Spleen (tissue), 11 donors: ENCODE results near the gene MIEF1. TPM values are rescaled to one million over a fixed set of nuclear protein-coding genes. Genes with fewer than 3 reads are reported as not detected.

ENCODE experiments used
- DNase-seq: peaks from one replicate; pipeline ENCODE4 v3.0.0-alpha.2; 2020
- H3K27ac ChIP-seq, 8 donors: fragments of 200-600 bp; sonication (generic) in 7 of 8; 1 replicate in 4 of 8; 2 replicates in 4 of 8; pipeline versions ENCODE4 v1.5.0 to v1.8.0; 2016 to 2021; ENCODE audit warnings: inconsistent platforms in 4 of 8, mild to moderate bottlenecking in 4 of 8, moderate library complexity in 1 of 8
- H3K27me3 ChIP-seq, 7 donors: fragments of 200-600 bp; sonication (generic) in 6 of 7; replicated peaks in 1 of 7; 1 replicate in 4 of 7; 2 replicates in 3 of 7; pipeline versions ENCODE4 v1.5.0 to v1.8.0; 2016 to 2021; ENCODE audit warnings: inconsistent platforms in 3 of 7, mild to moderate bottlenecking in 1 of 7
- H3K36me3 ChIP-seq, 6 donors: fragments of 200-600 bp; sonication (generic) in 5 of 6; 1 replicate in 4 of 6; 2 replicates in 2 of 6; pipeline versions ENCODE4 v1.5.0 to v1.8.0; 2016 to 2021; ENCODE audit warnings: inconsistent platforms in 2 of 6
- H3K4me1 ChIP-seq, 6 donors: fragments of 200-600 bp; sonication (generic) in 5 of 6; 1 replicate in 3 of 6; 2 replicates in 3 of 6; pipeline versions ENCODE4 v1.5.0 to v1.8.0; 2016 to 2021; ENCODE audit warnings: inconsistent platforms in 3 of 6
- H3K4me3 ChIP-seq, 8 donors: fragments of 200-600 bp; sonication (generic) in 7 of 8; 1 replicate in 4 of 8; 2 replicates in 4 of 8; pipeline versions ENCODE4 v1.5.0 to v1.8.0; 2016 to 2021; ENCODE audit warnings: inconsistent platforms in 4 of 8, mild to moderate bottlenecking in 4 of 8, moderate library complexity in 2 of 8
- H3K9me3 ChIP-seq, 8 donors: fragments of 200-600 bp; sonication (generic) in 7 of 8; 1 replicate in 4 of 8; 2 replicates in 4 of 8; pipeline versions ENCODE4 v1.5.0 to v1.8.0; 2016 to 2021; ENCODE audit warnings: inconsistent platforms in 4 of 8
- CTCF ChIP-seq, 11 experiments: fragments of 200-600 bp in 7 of 11; fragments of 450-650 bp in 4 of 11; sonication (generic) in 4 of 11; IDR thresholded peaks in 8 of 11; conservative IDR thresholded peaks in 3 of 11; 1 replicate in 7 of 11; 2 replicates in 4 of 11; pipeline versions ENCODE4 v1.4.0 to v1.8.0; 2016 to 2021; ENCODE audit warnings: antibody characterized with exemption in 11 of 11, inconsistent platforms in 4 of 11, mild to moderate bottlenecking in 1 of 11
- POLR2A ChIP-seq, 3 donors: fragments of 450-650 bp; IDR thresholded peaks; one replicate each; pipeline ENCODE4 v1.5.1; 2017; ENCODE audit warnings: antibody characterized with exemption in 3 of 3, mild to moderate bottlenecking in 1 of 3
- POLR2AphosphoS5 ChIP-seq, 3 donors: sonication (generic); formaldehyde crosslinking; IDR thresholded peaks; one replicate each; pipeline ENCODE4 v1.5.1; 2017; ENCODE audit warnings: antibody characterized with exemption in 3 of 3
- WGBS, 5 donors: extraction: QIAGEN DNeasy Blood & Tissue Kit in 3 of 5; methylation state at CpG; one replicate each; pipeline versions ENCODE4 v1.1.5 to v1.1.7; 2013 to 2018; 5-methylcytosine and 5-hydroxymethylcytosine counted together
- intact Hi-C: fragments of 100-400 bp; cut with DNase I; formaldehyde crosslinking; loops from one replicate; pipeline ENCODE4 v1.15.0; 2023; ENCODE audit warnings: low total_unique reads
- polyA plus RNA-seq, 3 donors: library from polyadenylated mRNA; stranded (reverse); fragments of 200-250 nt; gene quantifications; one replicate each; pipeline ENCODE4 v1.2.1, GENCODE V29; 2013
- total RNA-seq, 7 donors: library from RNA; depleted of rRNA in 3 of 7; stranded (reverse); fragments of >200 nt in 3 of 7; fragmentation: NEBNext Ultra II Directional in 4 of 7; extraction: Animal tissue kit (Norgen Biotek cat#: 25700) in 4 of 7; gene quantifications; one replicate each; pipeline versions ENCODE4 v1.1.0 to v1.2.1, GENCODE V29; 2016 to 2021
- donor health status: healthy with polysubstance abuse.
- donor health status: DM: no; HTN: no; CAD: no; lungs with moderate emphysema.
- donor health status: DM: no; HTN: no; CAD: no.
- donor health status: Bipolar disorder and iron deficiency.
- donor health status: healthy.
- donor health status: DM: no; HTN: no; CAD: no.
- donor health status: DM: yes; HTN: yes; CAD: no.

Gene MIEF1
- total and polyA plus RNA-seq, 10 donors, result 5.8 to 31.4 (median 25.9) TPM

- peaks cover 0 to 7% (median 0%) of the 10 kb centered on the region in 6 donors for H3K36me3 ChIP-seq
- no peak for DNase-seq
- intact Hi-C loops, result no loop called here
- no peaks in the 10 kb centered on the region for H3K27me3 ChIP-seq
- peaks cover 24 to 77% (median 50%) of the 10 kb centered on the region in 6 donors for H3K4me1 ChIP-seq
- TF ChIP-seq POLR2A (IDR thresholded peaks at IDR 0.05) (no peak), POLR2AphosphoS5 (IDR thresholded peaks at IDR 0.05) (peak; percentile 16 to 52 (median 17))
- H3K27ac ChIP-seq, result peak overlapping the region in 7 of 8 donors; percentile 63 to 83 (median 75)
- no peaks in the 10 kb centered on the region for H3K9me3 ChIP-seq
- 73 to 82% (median 75%) methylated on average over 16 to 19 of the region's 19 CpGs for WGBS, 5 donors
- H3K4me3 ChIP-seq, result no peak overlapping the region
These were observed 29.2 kb upstream of the MIEF1 start for GRCh38 chr22:39472570-39473556.

GRCh38 chr22:39473851-39474250 lies 28.2 kb upstream of the MIEF1 start:
- Histone ChIP-seq H3K4me1 (peaks cover 24 to 67% (median 43%) of the 10 kb centered on the region in 6 donors), H3K27me3 (no peaks in the 10 kb centered on the region), H3K36me3 (peaks cover 0 to 9% (median 0%) of the 10 kb centered on the region in 6 donors), H3K4me3 (no peak overlapping the region), H3K9me3 (no peaks in the 10 kb centered on the region), H3K27ac (peak overlapping the region in 1 of 8 donors; percentile 17)
- intact Hi-C loops, result no loop called here
- 86 to 95% (median 89%) methylated on average over 4 to 5 of the region's 5 CpGs for WGBS, 5 donors
- TF ChIP-seq POLR2A (IDR thresholded peaks at IDR 0.05) (no peak), CTCF (IDR thresholded peaks at IDR 0.05 in 8 of 11, conservative IDR thresholded peaks at IDR 0.05 in 3 of 11) (no peak), POLR2AphosphoS5 (IDR thresholded peaks at IDR 0.05) (no peak)
- DNase-seq, result no peak

GRCh38 chr22:39474351-39475111 lies 27.6 kb upstream of the MIEF1 start:
- no peak for DNase-seq
- 77 to 85% (median 83%) methylated on average over 11 of the region's 11 CpGs for WGBS, 5 donors
- Histone ChIP-seq H3K4me3 (no peak overlapping the region), H3K27ac (peak overlapping the region in 1 of 8 donors; percentile 17), H3K4me1 (peaks cover 24 to 61% (median 39%) of the 10 kb centered on the region in 6 donors), H3K36me3 (peaks cover 0 to 9% (median 0%) of the 10 kb centered on the region in 6 donors), H3K27me3 (no peaks in the 10 kb centered on the region), H3K9me3 (no peaks in the 10 kb centered on the region)
- intact Hi-C loops, result no loop called here
- TF ChIP-seq POLR2A (IDR thresholded peaks at IDR 0.05), result no peak
- no peak for TF ChIP-seq CTCF (IDR thresholded peaks at IDR 0.05 in 8 of 11, conservative IDR thresholded peaks at IDR 0.05 in 3 of 11)
- no peak for TF ChIP-seq POLR2AphosphoS5 (IDR thresholded peaks at IDR 0.05)

GRCh38 chr22:39475337-39475736 lies 26.8 kb upstream of the MIEF1 start:
- WGBS, 5 donors, result 76 to 96% (median 83%) methylated on average over 5 to 9 of the region's 9 CpGs
- no peak overlapping the region for H3K4me3 ChIP-seq
- no peaks in the 10 kb centered on the region for H3K27me3 ChIP-seq
- TF ChIP-seq CTCF (IDR thresholded peaks at IDR 0.05 in 8 of 11, conservative IDR thresholded peaks at IDR 0.05 in 3 of 11) (no peak), POLR2AphosphoS5 (IDR thresholded peaks at IDR 0.05) (no peak), POLR2A (IDR thresholded peaks at IDR 0.05) (no peak)
- no peak for DNase-seq
- peaks cover 21 to 53% (median 32%) of the 10 kb centered on the region in 6 donors for H3K4me1 ChIP-seq
- peaks cover 0 to 9% (median 0%) of the 10 kb centered on the region in 6 donors for H3K36me3 ChIP-seq
- H3K9me3 ChIP-seq, result no peaks in the 10 kb centered on the region
- intact Hi-C loops, result no loop called here
- no peak overlapping the region for H3K27ac ChIP-seq
